Stomach (tissue), 9 donors: ENCODE measurements around the gene HYAL2. TPM values are rescaled to one million over a fixed set of nuclear protein-coding genes. Genes with fewer than 3 reads are reported as not detected.

Source experiments
- DNase-seq, 2 donors: peaks; one replicate each; pipeline versions ENCODE4 v3.0.0 to v3.0.0-alpha.2; 2013 to 2019
- H3K27ac ChIP-seq, 5 donors: fragments of 200-600 bp in 4 of 5; sonication (generic) in 4 of 5; one replicate each; pipeline ENCODE4 v1.5.1; 2013 to 2019; ENCODE audit warnings: mild to moderate bottlenecking in 1 of 5, moderate library complexity in 1 of 5
- H3K27me3 ChIP-seq, 3 donors: fragments of 200-600 bp; sonication (generic); one replicate each; pipeline ENCODE4 v1.5.1; 2017 to 2019; ENCODE audit warnings: mixed run types in 1 of 3
- H3K36me3 ChIP-seq, 4 donors: fragments of 200-600 bp; sonication (generic); 1 replicate in 3 of 4; 2 replicates in 1 of 4; pipeline ENCODE4 v1.5.1; 2016 to 2019
- H3K4me1 ChIP-seq, 4 donors: fragments of 200-600 bp; sonication (generic); one replicate each; pipeline ENCODE4 v1.5.1; 2016 to 2019
- H3K4me3 ChIP-seq, 4 donors: fragments of 200-600 bp; sonication (generic) in 3 of 4; one replicate each; pipeline ENCODE4 v1.5.1; 2016 to 2019; ENCODE audit warnings: mild to moderate bottlenecking in 1 of 4
- H3K9me3 ChIP-seq, 4 donors: fragments of 200-600 bp; sonication (generic); one replicate each; pipeline ENCODE4 v1.5.1; 2016 to 2019
- CTCF ChIP-seq, 7 experiments: fragments of 450-650 bp in 4 of 7; fragments of 200-600 bp in 3 of 7; sonication (generic) in 3 of 7; IDR thresholded peaks; one replicate each; pipeline ENCODE4 v1.5.1; 2016 to 2019; ENCODE audit warnings: antibody characterized with exemption in 7 of 7, control low read depth in 2 of 7, mild to moderate bottlenecking in 1 of 7
- EP300 ChIP-seq: sonication (generic); formaldehyde crosslinking; IDR thresholded peaks from one replicate; pipeline ENCODE4 v1.6.1; 2017; ENCODE audit warnings: antibody characterized with exemption
- POLR2A ChIP-seq, 4 donors: fragments of 450-650 bp; IDR thresholded peaks; one replicate each; pipeline ENCODE4 v1.6.1; 2016; ENCODE audit warnings: antibody characterized with exemption in 4 of 4, control low read depth in 2 of 4, mild to moderate bottlenecking in 1 of 4, moderate library complexity in 1 of 4
- POLR2AphosphoS5 ChIP-seq, 3 donors: sonication (generic); formaldehyde crosslinking; IDR thresholded peaks; one replicate each; pipeline ENCODE4 v1.6.1; 2016; ENCODE audit warnings: antibody characterized with exemption in 3 of 3
- WGBS, 5 donors: extraction: QIAGEN DNeasy Blood & Tissue Kit in 3 of 5; methylation state at CpG; one replicate each; pipeline versions ENCODE4 v1.1.5 to v1.1.7; 2013 to 2018; 5-methylcytosine and 5-hydroxymethylcytosine counted together
- intact Hi-C: fragments of 100-400 bp; cut with DNase I; formaldehyde crosslinking; loops from one replicate; pipeline ENCODE4 v1.15.1; 2023; ENCODE audit warnings: low total_unique reads
- polyA plus RNA-seq, 3 donors: library from polyadenylated mRNA; stranded (reverse); fragments of 200-250 nt; gene quantifications; one replicate each; pipeline ENCODE4 v1.2.3, GENCODE V29; 2013
- total RNA-seq, 5 donors: library from RNA; depleted of rRNA; stranded (reverse); fragments of >200 nt; gene quantifications; one replicate each; pipeline versions ENCODE4 v1.1.0 to v1.2.3, GENCODE V29; 2014 to 2016
- donor health status: healthy with polysubstance abuse.
- donor health status: Bipolar disorder and iron deficiency.
- donor health status: healthy.

The HYAL2 gene
- total and polyA plus RNA-seq, 8 donors = 11.1 to 96.4 (median 28.6) TPM

- H3K27me3 ChIP-seq = no peaks in the 10 kb centered on the region
- H3K27ac ChIP-seq = peak overlapping the region; percentile 10 to 92 (median 89)
- H3K36me3 ChIP-seq = peaks cover 33 to 53% (median 44%) of the 10 kb centered on the region in 4 donors
- no peaks in the 10 kb centered on the region for H3K9me3 ChIP-seq
- TF ChIP-seq CTCF (IDR thresholded peaks at IDR 0.05) (no peak), EP300 (no peak), POLR2AphosphoS5 (IDR thresholded peaks at IDR 0.05) (peak in 1 of 3 donors; percentile 28), POLR2A (IDR thresholded peaks at IDR 0.05) (no peak)
- H3K4me3 ChIP-seq = peak overlapping the region; percentile 68 to 89 (median 84)
- WGBS, 5 donors = 27 to 46% (median 35%) methylated on average over 4 to 5 of the region's 5 CpGs
- intact Hi-C loops = no loop called here
- peaks cover 42 to 79% (median 64%) of the 10 kb centered on the region in 4 donors for H3K4me1 ChIP-seq
- DNase-seq = peak; percentile 60 to 71
Measured at GRCh38 chr3:50356553-50356952, 34.0 kb upstream of the HYAL2 start.

DNA sequence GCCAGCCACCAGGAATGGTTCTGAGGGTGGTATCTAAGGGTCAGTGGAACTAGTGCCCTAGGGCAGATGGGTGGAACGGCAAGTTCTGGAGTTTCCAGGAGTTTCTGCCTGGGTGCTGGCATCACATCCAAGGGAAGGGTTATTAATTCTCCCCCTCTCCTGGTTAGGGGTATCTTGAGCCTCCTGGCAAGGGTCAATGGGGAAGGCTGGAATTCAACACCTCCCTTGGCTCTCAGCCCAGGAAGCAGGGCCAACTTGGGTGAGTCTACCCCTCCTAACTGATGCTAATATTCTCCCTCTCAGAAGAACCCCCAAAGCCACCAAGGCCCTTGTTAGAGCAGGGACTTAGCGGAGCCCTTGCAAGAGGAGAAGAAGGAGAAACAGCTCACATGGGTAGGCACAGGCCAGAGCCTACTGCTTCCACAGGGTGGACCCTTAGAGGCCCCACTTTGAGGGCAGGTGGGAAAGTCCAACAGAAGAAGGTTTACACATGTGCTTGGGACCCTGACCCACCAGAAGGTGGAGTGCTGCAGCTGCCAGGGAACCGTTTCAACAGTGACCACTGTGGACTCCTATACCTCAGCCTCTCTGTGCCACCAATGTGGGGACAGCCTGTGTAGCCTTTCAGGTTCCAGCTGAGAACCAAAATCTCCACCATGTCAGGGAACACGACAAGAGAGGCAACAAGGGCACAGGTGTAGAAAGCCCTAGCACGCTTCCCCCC lies 33.4 kb upstream of the HYAL2 start:
- no peak for TF ChIP-seq POLR2AphosphoS5 (IDR thresholded peaks at IDR 0.05)
- no peak for TF ChIP-seq EP300
- TF ChIP-seq CTCF (IDR thresholded peaks at IDR 0.05) = no peak
- no peak for TF ChIP-seq POLR2A (IDR thresholded peaks at IDR 0.05)
- H3K27me3 ChIP-seq = no peaks in the 10 kb centered on the region
- H3K4me3 ChIP-seq = peak overlapping the region; percentile 68 to 89 (median 84)
- peaks cover 33 to 53% (median 44%) of the 10 kb centered on the region in 4 donors for H3K36me3 ChIP-seq
- peaks cover 48 to 84% (median 69%) of the 10 kb centered on the region in 4 donors for H3K4me1 ChIP-seq
- H3K9me3 ChIP-seq = no peaks in the 10 kb centered on the region
- WGBS, 5 donors = 46 to 69% (median 51%) methylated on average over 5 of the region's 5 CpGs
- peak in 1 of 2 donors; percentile 40 for DNase-seq
- intact Hi-C loops = no loop called here
- H3K27ac ChIP-seq = peak overlapping the region; percentile 13 to 92 (median 30)

DNA sequence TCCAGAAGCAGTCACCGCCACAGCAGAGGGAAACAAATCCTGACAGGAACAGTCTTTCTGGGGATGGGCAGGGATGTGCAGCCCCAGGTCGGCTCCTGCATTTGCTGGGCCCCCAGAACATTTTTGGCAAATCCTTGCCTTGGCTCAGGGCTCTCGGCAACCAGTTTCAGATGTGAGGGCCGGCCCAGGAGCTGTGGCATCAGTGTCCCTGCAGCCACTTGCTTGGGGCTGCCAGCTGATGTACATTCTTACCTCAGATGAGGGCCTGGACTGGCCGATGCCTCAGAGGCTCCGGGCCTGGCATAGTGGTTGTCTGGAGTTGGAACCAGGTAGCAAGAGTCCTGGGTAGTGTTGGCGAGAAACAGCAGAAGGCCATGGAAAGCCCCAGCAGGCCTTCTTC lies 32.3 kb upstream of the HYAL2 start:
- WGBS, 5 donors = 63 to 87% (median 80%) methylated on average over 6 to 7 of the region's 7 CpGs
- no peak for DNase-seq
- TF ChIP-seq EP300 (no peak), POLR2AphosphoS5 (IDR thresholded peaks at IDR 0.05) (no peak), CTCF (IDR thresholded peaks at IDR 0.05) (no peak), POLR2A (IDR thresholded peaks at IDR 0.05) (no peak)
- no peaks in the 10 kb centered on the region for H3K9me3 ChIP-seq
- H3K27ac ChIP-seq = peak overlapping the region in 1 of 5 donors; percentile 92
- H3K4me3 ChIP-seq = no peak overlapping the region
- no peaks in the 10 kb centered on the region for H3K27me3 ChIP-seq
- peaks cover 55 to 88% (median 77%) of the 10 kb centered on the region in 4 donors for H3K4me1 ChIP-seq
- intact Hi-C loops = no loop called here
- peaks cover 33 to 53% (median 44%) of the 10 kb centered on the region in 4 donors for H3K36me3 ChIP-seq

- H3K4me3 ChIP-seq = no peak overlapping the region
- TF ChIP-seq POLR2A (IDR thresholded peaks at IDR 0.05) (no peak), POLR2AphosphoS5 (IDR thresholded peaks at IDR 0.05) (no peak), EP300 (no peak), CTCF (IDR thresholded peaks at IDR 0.05) (no peak)
- H3K36me3 ChIP-seq = peaks cover 33 to 53% (median 45%) of the 10 kb centered on the region in 4 donors
- intact Hi-C loops = no loop called here
- H3K4me1 ChIP-seq = peaks cover 60 to 90% (median 81%) of the 10 kb centered on the region in 4 donors
- H3K9me3 ChIP-seq = no peaks in the 10 kb centered on the region
- H3K27me3 ChIP-seq = no peaks in the 10 kb centered on the region
- no peak for DNase-seq
- WGBS, 5 donors = 71 to 85% (median 79%) methylated on average over 5 of the region's 5 CpGs
- no peak overlapping the region for H3K27ac ChIP-seq
Measured at GRCh38 chr3:50354186-50354764, 31.7 kb upstream of the HYAL2 start.
